HG02840 (cell line): Measurements from ENCODE around the gene PTPRF.

ENCODE experiments used
- ATAC-seq: cut with Tn5 transposase; IDR thresholded peaks from one replicate; pipeline ENCODE4 v1.9.1; 2021; ENCODE audit warnings: mild to moderate bottlenecking, moderate library complexity, moderate number of reproducible peaks; ENCODE audit not compliant: unreplicated experiment, low FRiP score

Gene PTPRF

GRCh38 chr1:43572084-43572483 is 41.4 kb downstream of the PTPRF start:
- no peak for ATAC-seq

GRCh38 chr1:43572538-43572937 is 41.9 kb downstream of the PTPRF start:
- no peak for ATAC-seq

- ATAC-seq: no peak
Observed at GRCh38 chr1:43573066-43573800, 42.5 kb downstream of the PTPRF start.

- no peak for ATAC-seq
Observed at GRCh38 chr1:43576521-43576920, 45.8 kb downstream of the PTPRF start.

GRCh38 chr1:43577655-43578542 is 47.2 kb downstream of the PTPRF start:
- no peak for ATAC-seq

- ATAC-seq: no peak
Observed at GRCh38 chr1:43580039-43580438, 49.4 kb downstream of the PTPRF start.

GRCh38 chr1:43582162-43582566 is 51.5 kb downstream of the PTPRF start:
- ATAC-seq: no peak

GRCh38 chr1:43583058-43583457 is 52.4 kb downstream of the PTPRF start:
- no peak for ATAC-seq

- ATAC-seq: no peak
Observed at GRCh38 chr1:43584204-43584603, 53.5 kb downstream of the PTPRF start.

GRCh38 chr1:43585557-43585956 is 54.9 kb downstream of the PTPRF start:
- no peak for ATAC-seq

GRCh38 chr1:43586136-43586731 is 55.6 kb downstream of the PTPRF start:
- ATAC-seq: no peak

- ATAC-seq: no peak
Observed at GRCh38 chr1:43587001-43587400, 56.3 kb downstream of the PTPRF start.

- no peak for ATAC-seq
Observed at GRCh38 chr1:43587594-43587993, 56.9 kb downstream of the PTPRF start.

GRCh38 chr1:43588592-43588991 is 57.9 kb downstream of the PTPRF start:
- ATAC-seq: no peak

GRCh38 chr1:43590388-43590925 is 59.8 kb downstream of the PTPRF start:
- no peak for ATAC-seq

GRCh38 chr1:43591181-43591580 is 60.5 kb downstream of the PTPRF start:
- no peak for ATAC-seq

GRCh38 chr1:43592051-43592665 is 61.5 kb downstream of the PTPRF start:
- no peak for ATAC-seq

GRCh38 chr1:43592974-43593683 is 62.4 kb downstream of the PTPRF start:
- no peak for ATAC-seq

- ATAC-seq: no peak
Observed at GRCh38 chr1:43596579-43596978, 65.9 kb downstream of the PTPRF start.

GRCh38 chr1:43597028-43597427 is 66.3 kb downstream of the PTPRF start:
- ATAC-seq: no peak
